ENCODE data around the gene PCNP.
A peak's percentile ranks its signal among the peaks of the same experiment; 100 is the strongest.
"Not testable (repeated sequence)": the region's sequence is repeated elsewhere in the genome, so short reads cannot be mapped to it uniquely, and the experiment has no call there.

Gene PCNP

DNA sequence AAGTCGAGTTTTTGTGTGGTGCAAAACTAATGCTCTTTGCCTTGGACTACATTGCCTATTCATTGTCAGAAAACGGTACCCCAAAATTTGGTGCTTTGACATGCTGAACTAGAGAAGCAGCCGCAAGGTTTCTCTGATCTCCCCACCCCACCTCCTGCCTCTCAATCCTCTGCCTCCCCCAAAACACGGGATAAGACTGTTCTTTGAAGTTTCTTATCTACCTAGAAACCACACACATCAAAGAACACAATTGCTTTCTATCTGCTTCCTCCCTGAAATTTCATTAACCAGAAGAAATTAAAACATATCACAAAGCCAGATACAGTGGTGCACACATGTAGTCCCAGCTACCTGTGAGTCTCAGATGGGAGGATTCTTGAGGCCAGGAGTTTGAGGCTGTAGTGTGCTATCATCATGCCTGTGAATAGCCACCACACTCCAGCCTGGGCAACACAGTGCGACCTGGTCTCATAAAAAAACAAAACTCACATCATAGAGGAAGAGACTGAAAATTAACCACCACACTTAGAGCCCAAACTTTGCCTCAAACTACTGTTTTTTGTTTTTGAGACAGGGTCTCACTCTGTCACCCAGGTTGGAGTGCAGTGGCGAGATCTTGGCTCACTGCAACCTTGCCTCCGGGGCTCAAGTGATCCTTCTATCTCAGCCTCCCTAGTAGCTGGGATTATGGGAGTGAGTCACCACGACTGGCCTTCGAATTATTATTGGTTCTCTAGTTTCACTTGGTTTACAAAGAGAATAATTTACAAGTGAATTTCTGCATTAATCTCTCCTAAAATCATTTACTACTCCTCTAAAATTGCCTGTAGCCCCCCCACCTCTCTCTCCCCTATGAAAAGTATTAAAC is 2.7 kb upstream of the PCNP start:
- no peaks in the 10 kb centered on the region for H3K4me1 ChIP-seq (ENCODE audit: insufficient read depth, insufficient read length)
- no peaks in the 10 kb centered on the region for H3K27me3 ChIP-seq (ENCODE audit: insufficient read depth, insufficient read length)
- no peak overlapping the region for H3K9ac ChIP-seq (ENCODE audit: insufficient read length, low read depth)
- no peak overlapping the region for H3K4me3 ChIP-seq (ENCODE audit: insufficient read length, low read depth)
- DNase-seq (ENCODE audit: low read depth, low spot score) = no peak
- H3K9me3 ChIP-seq (ENCODE audit: insufficient read depth, low read length) = no peaks in the 10 kb centered on the region
- H3K36me3 ChIP-seq (ENCODE audit: insufficient read depth, insufficient read length, low read length) = peaks cover 16% of the 10 kb centered on the region
- no peak for TF ChIP-seq ZNF274 (IDR thresholded peaks at IDR 0.05; ENCODE audit: low read depth, low read length)
- no peak for TF ChIP-seq SUZ12 (IDR thresholded peaks at IDR 0.05; ENCODE audit: extremely low read depth, insufficient read depth, insufficient read length)
- TF ChIP-seq YY1 (IDR thresholded peaks at IDR 0.05; ENCODE audit: insufficient read depth, insufficient read length) = no peak

DNA sequence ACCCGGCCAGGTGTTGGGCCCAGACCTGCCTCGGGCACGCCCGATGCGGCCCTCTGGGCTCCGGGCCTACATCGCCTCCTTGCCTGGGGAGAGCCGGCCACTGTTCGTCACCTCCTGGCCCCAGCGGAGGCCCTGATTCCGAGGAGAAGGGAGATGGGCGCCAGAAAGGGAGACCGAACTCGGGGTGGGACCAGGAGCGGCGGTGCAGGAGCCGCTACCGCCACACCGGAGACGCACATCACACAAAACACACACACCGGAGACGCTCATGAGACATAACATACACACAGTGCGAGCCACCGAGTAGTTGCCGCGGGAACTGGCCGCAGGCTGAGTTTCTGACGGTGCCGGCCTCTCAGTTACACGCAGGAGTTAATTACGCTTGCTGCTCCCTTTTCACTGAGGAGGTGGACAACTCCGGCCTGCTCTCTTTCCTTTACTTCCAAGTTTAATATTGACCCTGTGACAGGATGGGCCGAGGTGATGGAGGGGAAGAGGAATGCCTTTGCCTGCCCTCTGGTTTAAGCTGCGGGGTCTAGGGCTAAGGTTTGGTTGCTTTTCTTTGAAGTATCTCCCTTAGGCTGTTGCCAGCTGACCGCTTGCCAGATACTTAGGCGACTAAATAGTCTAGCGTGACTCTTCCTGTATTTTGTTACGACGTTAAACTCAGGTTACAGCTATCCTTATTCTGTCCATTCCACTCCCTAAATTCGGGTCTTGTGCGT is 570 bp downstream of the PCNP start:
- TF ChIP-seq ZNF274 (IDR thresholded peaks at IDR 0.05; ENCODE audit: low read depth, low read length) (no peak), SUZ12 (IDR thresholded peaks at IDR 0.05; ENCODE audit: extremely low read depth, insufficient read depth, insufficient read length) (no peak)
- Histone ChIP-seq H3K4me3 (ENCODE audit: insufficient read length, low read depth) (peak overlapping the region; percentile 98), H3K9me3 (ENCODE audit: insufficient read depth, low read length) (no peaks in the 10 kb centered on the region), H3K4me1 (ENCODE audit: insufficient read depth, insufficient read length) (no peaks in the 10 kb centered on the region), H3K36me3 (ENCODE audit: insufficient read depth, insufficient read length, low read length) (peaks cover 30% of the 10 kb centered on the region), H3K27me3 (ENCODE audit: insufficient read depth, insufficient read length) (no peaks in the 10 kb centered on the region), H3K9ac (ENCODE audit: insufficient read length, low read depth) (peak overlapping the region; percentile 99)
- peak; percentile 11 for DNase-seq (ENCODE audit: low read depth, low spot score)

DNA sequence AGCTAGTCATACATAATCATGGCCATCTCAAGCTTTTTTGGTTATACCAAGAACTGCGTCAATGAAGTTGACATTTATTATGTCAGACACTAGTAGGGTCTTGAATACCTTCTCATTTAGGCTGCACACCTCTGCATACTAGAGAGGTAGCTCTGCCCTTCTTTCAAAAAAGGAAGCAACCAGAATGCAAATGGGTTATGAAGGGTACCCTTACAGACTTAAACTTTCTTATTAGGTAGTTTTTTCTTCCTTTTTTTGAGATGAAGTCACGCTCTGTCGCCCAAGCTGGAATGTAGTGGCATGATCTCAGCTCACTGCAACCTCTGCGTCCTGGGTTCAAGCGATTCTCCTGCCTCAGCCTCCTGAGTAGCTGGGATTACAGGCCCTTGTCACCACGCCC is 3.3 kb downstream of the PCNP start:
- Histone ChIP-seq H3K27me3 (ENCODE audit: insufficient read depth, insufficient read length) (no peaks in the 10 kb centered on the region), H3K4me1 (ENCODE audit: insufficient read depth, insufficient read length) (no peaks in the 10 kb centered on the region), H3K36me3 (ENCODE audit: insufficient read depth, insufficient read length, low read length) (peaks cover 48% of the 10 kb centered on the region), H3K9me3 (ENCODE audit: insufficient read depth, low read length) (no peaks in the 10 kb centered on the region), H3K9ac (ENCODE audit: insufficient read length, low read depth) (no peak overlapping the region), H3K4me3 (ENCODE audit: insufficient read length, low read depth) (no peak overlapping the region)
- TF ChIP-seq SUZ12 (IDR thresholded peaks at IDR 0.05; ENCODE audit: extremely low read depth, insufficient read depth, insufficient read length) (no peak), ZNF274 (IDR thresholded peaks at IDR 0.05; ENCODE audit: low read depth, low read length) (no peak), YY1 (IDR thresholded peaks at IDR 0.05; ENCODE audit: insufficient read depth, insufficient read length) (no peak)
- no peak for DNase-seq (ENCODE audit: low read depth, low spot score)

DNA sequence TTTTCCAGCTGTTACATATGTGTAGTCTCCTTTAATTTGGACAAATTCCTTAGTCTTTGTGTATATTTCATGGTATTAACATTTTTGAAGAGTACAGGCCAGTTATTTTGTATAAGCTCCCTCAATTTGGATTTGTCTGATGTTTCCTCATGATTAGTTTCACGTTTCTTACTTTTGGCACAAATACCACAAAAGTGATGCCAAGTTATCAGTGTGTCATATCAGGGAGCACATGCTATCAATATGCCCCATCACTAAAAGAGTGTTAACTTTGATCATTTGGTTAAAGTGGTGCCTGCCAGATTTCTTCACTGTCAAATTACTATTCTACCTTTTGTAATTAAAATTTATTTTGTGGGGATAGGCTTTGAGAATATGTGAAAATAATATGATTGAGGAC is 14.6 kb downstream of the PCNP start:
- no peak overlapping the region for H3K9ac ChIP-seq (ENCODE audit: insufficient read length, low read depth)
- H3K9me3 ChIP-seq (ENCODE audit: insufficient read depth, low read length) = no peaks in the 10 kb centered on the region
- H3K36me3 ChIP-seq (ENCODE audit: insufficient read depth, insufficient read length, low read length) = peaks cover 80% of the 10 kb centered on the region
- DNase-seq (ENCODE audit: low read depth, low spot score) = no peak
- H3K27me3 ChIP-seq (ENCODE audit: insufficient read depth, insufficient read length) = no peaks in the 10 kb centered on the region
- H3K4me3 ChIP-seq (ENCODE audit: insufficient read length, low read depth) = no peak overlapping the region
- TF ChIP-seq YY1 (IDR thresholded peaks at IDR 0.05; ENCODE audit: insufficient read depth, insufficient read length) (no peak), SUZ12 (IDR thresholded peaks at IDR 0.05; ENCODE audit: extremely low read depth, insufficient read depth, insufficient read length) (no peak), ZNF274 (IDR thresholded peaks at IDR 0.05; ENCODE audit: low read depth, low read length) (no peak)
- no peaks in the 10 kb centered on the region for H3K4me1 ChIP-seq (ENCODE audit: insufficient read depth, insufficient read length)

DNA sequence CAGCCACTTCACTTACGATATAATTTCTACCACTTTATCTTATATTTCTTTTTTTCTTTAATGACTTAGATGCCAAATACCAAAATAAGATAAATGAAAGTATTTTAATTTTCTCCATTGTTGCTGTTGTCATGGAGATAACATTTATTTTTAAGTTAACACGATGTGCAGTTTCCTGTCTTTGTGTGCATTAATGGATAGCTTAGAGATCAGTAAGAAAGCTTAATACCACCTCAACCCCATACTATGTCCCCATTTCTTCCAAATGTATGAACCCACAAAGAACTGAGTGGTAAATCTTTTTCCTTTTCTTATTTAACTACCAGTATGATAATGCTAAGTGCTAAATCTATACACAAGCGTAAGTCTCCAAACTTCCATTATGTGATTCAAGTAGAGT is 17.1 kb downstream of the PCNP start:
- H3K4me1 ChIP-seq (ENCODE audit: insufficient read depth, insufficient read length) = no peaks in the 10 kb centered on the region
- H3K27me3 ChIP-seq (ENCODE audit: insufficient read depth, insufficient read length) = no peaks in the 10 kb centered on the region
- H3K9ac ChIP-seq (ENCODE audit: insufficient read length, low read depth) = no peak overlapping the region
- H3K36me3 ChIP-seq (ENCODE audit: insufficient read depth, insufficient read length, low read length) = peaks cover 74% of the 10 kb centered on the region
- DNase-seq (ENCODE audit: low read depth, low spot score) = no peak
- H3K4me3 ChIP-seq (ENCODE audit: insufficient read length, low read depth) = no peak overlapping the region
- H3K9me3 ChIP-seq (ENCODE audit: insufficient read depth, low read length) = no peaks in the 10 kb centered on the region
- TF ChIP-seq ZNF274 (IDR thresholded peaks at IDR 0.05; ENCODE audit: low read depth, low read length) (no peak), SUZ12 (IDR thresholded peaks at IDR 0.05; ENCODE audit: extremely low read depth, insufficient read depth, insufficient read length) (no peak), YY1 (IDR thresholded peaks at IDR 0.05; ENCODE audit: insufficient read depth, insufficient read length) (no peak)

DNA sequence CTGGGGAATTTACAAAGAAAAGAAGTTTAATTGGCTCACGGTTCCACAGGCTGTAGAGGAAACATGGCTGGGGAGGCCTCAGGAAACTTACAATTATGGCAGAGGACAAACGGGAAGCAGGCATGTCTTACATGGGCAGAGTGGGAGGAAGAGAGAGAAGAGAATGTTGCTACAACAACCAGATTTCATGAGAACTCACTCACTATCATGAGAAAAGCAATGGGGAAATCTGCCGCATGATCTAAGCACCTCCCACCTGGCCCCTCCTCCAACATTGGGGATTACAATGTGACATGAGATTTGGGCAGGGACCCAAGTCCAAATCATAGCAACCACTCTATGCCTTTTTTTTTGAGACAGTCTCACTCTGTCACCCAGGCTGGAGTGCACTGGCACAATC is 28.8 kb downstream of the PCNP start:
- TF ChIP-seq ZNF274 (IDR thresholded peaks at IDR 0.05; ENCODE audit: low read depth, low read length) (no peak), YY1 (IDR thresholded peaks at IDR 0.05; ENCODE audit: insufficient read depth, insufficient read length) (no peak), SUZ12 (IDR thresholded peaks at IDR 0.05; ENCODE audit: extremely low read depth, insufficient read depth, insufficient read length) (no peak)
- H3K27me3 ChIP-seq (ENCODE audit: insufficient read depth, insufficient read length) = no peaks in the 10 kb centered on the region
- H3K9ac ChIP-seq (ENCODE audit: insufficient read length, low read depth) = no peak overlapping the region
- no peaks in the 10 kb centered on the region for H3K4me1 ChIP-seq (ENCODE audit: insufficient read depth, insufficient read length)
- no peaks in the 10 kb centered on the region for H3K9me3 ChIP-seq (ENCODE audit: insufficient read depth, low read length)
- peaks cover under 1% of the 10 kb centered on the region for H3K36me3 ChIP-seq (ENCODE audit: insufficient read depth, insufficient read length, low read length)
- H3K4me3 ChIP-seq (ENCODE audit: insufficient read length, low read depth) = no peak overlapping the region
- DNase-seq (ENCODE audit: low read depth, low spot score) = no peak

DNA sequence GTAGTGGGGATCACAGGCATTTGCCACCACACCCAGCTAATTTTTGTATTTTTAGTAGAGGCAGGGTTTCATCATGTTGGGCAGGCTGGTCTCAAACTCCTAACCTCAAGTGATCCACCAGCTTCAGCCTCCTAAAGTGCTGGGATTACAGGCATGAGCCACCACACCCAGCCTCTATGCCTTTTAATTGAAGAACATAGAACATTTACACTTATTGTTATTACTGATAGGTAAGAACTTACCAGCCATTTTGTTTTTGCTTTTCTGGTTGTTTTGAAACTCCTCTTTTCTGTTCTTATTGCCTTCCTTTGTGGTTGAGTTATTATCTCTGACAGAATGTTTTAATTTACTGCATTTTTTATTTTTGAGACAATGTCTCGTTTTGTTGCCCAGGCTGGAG is 29.2 kb downstream of the PCNP start:
- no peak overlapping the region for H3K4me3 ChIP-seq (ENCODE audit: insufficient read length, low read depth)
- TF ChIP-seq YY1 (IDR thresholded peaks at IDR 0.05; ENCODE audit: insufficient read depth, insufficient read length) (no peak), ZNF274 (IDR thresholded peaks at IDR 0.05; ENCODE audit: low read depth, low read length) (no peak), SUZ12 (IDR thresholded peaks at IDR 0.05; ENCODE audit: extremely low read depth, insufficient read depth, insufficient read length) (no peak)
- H3K36me3 ChIP-seq (ENCODE audit: insufficient read depth, insufficient read length, low read length) = no peaks in the 10 kb centered on the region
- H3K4me1 ChIP-seq (ENCODE audit: insufficient read depth, insufficient read length) = no peaks in the 10 kb centered on the region
- H3K9ac ChIP-seq (ENCODE audit: insufficient read length, low read depth) = no peak overlapping the region
- H3K27me3 ChIP-seq (ENCODE audit: insufficient read depth, insufficient read length) = no peaks in the 10 kb centered on the region
- no peaks in the 10 kb centered on the region for H3K9me3 ChIP-seq (ENCODE audit: insufficient read depth, low read length)
- no peak for DNase-seq (ENCODE audit: low read depth, low spot score)

DNA sequence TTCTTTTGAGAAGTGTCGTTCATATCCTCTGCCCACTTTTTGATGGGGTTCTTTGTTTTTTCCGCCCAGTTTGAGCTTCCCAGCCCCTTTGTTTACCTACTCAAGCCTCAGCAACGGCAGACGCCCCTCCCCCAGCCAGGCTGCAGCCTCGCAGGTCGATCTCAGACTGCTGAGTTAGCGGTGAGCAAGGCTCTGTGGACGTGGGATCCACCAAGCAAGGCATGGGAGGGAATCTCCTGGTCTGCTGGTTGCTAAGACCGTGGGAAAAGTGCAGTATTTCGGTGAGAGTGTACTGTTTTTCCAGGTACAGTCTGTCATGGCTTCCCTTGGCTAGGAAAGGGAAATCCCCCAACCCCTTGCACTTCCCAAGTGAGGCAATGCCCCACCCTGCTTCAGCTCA is 31.4 kb downstream of the PCNP start:
- H3K9ac ChIP-seq (ENCODE audit: insufficient read length, low read depth); H3K4me3 ChIP-seq (ENCODE audit: insufficient read length, low read depth); H3K4me1 ChIP-seq (ENCODE audit: insufficient read depth, insufficient read length); H3K36me3 ChIP-seq (ENCODE audit: insufficient read depth, insufficient read length, low read length); DNase-seq (ENCODE audit: low read depth, low spot score); H3K9me3 ChIP-seq (ENCODE audit: insufficient read depth, low read length); H3K27me3 ChIP-seq (ENCODE audit: insufficient read depth, insufficient read length): not testable (repeated sequence)
